C4-2B (cell line): ENCODE data around the gene FANK1.

ENCODE experiments used
- CTCF ChIP-seq: fragments of 450-650 bp; conservative IDR thresholded peaks from 2 replicates; pipeline ENCODE4 v1.5.1; 2017; ENCODE audit warnings: mild to moderate bottlenecking
- ZFX ChIP-seq: fragments of 450-650 bp; IDR thresholded peaks from 2 replicates; pipeline ENCODE4 v1.6.1; 2017

GRCh38 chr10:125983161-125983560 lies 86.8 kb downstream of the FANK1 start:
- TF ChIP-seq CTCF (no peak), ZFX (no peak)
